Thyroid gland (tissue), 4 donors: ENCODE results near the gene SOCS7.

ENCODE experiments used
- POLR2A ChIP-seq, 2 donors: fragments of 450-650 bp; IDR thresholded peaks; one replicate each; pipeline ENCODE4 v1.6.1; 2017; ENCODE audit warnings: antibody characterized with exemption in 2 of 2, mild to moderate bottlenecking in 2 of 2, moderate library complexity in 1 of 2
- TF ChIP-seq, protein P1 (sequence below), 6 experiments: fragments of 200-600 bp in 3 of 6; fragments of 450-650 bp in 3 of 6; sonication (generic) in 3 of 6; IDR thresholded peaks; one replicate each; pipeline ENCODE4 v1.5.1; 2016 to 2019; ENCODE audit warnings: antibody characterized with exemption in 6 of 6, mild to moderate bottlenecking in 2 of 6, inconsistent platforms in 1 of 6, moderate library complexity in 1 of 6

DNA sequence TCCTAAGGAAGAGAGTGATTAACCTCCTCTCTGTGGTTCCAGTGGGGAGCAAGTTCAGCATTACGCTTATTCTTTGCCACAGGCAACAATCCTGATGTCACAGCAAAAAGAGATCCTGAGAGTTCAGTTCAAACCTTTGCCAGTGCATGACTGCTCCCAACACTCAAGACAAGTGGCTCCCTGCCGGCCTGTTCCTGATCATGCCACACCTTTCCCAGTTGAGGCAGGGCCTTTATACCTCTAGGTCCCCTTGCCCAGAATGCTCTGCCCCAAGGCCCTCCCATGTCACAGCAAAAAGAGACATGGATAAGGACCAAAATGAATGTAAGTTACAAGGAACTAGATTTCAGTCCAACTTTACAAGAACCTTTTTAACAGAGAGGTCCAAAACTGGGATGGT lies 45.6 kb downstream of the SOCS7 start:
- TF ChIP-seq, protein P1, sequence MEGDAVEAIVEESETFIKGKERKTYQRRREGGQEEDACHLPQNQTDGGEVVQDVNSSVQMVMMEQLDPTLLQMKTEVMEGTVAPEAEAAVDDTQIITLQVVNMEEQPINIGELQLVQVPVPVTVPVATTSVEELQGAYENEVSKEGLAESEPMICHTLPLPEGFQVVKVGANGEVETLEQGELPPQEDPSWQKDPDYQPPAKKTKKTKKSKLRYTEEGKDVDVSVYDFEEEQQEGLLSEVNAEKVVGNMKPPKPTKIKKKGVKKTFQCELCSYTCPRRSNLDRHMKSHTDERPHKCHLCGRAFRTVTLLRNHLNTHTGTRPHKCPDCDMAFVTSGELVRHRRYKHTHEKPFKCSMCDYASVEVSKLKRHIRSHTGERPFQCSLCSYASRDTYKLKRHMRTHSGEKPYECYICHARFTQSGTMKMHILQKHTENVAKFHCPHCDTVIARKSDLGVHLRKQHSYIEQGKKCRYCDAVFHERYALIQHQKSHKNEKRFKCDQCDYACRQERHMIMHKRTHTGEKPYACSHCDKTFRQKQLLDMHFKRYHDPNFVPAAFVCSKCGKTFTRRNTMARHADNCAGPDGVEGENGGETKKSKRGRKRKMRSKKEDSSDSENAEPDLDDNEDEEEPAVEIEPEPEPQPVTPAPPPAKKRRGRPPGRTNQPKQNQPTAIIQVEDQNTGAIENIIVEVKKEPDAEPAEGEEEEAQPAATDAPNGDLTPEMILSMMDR (IDR thresholded peaks at IDR 0.05), result no peak
- no peak for TF ChIP-seq POLR2A (IDR thresholded peaks at IDR 0.05)
